SIG-M5 treated with dmso at 0.1 percent for 504 hours (cell line): Measurements from ENCODE around the gene BLCAP.

ENCODE experiments used
- DNase-seq: peaks from one replicate; lab custom pipeline; 2025; ENCODE audit not compliant: unreplicated experiment; lab: John Stamatoyannopoulos, UW

BLCAP gene

DNA sequence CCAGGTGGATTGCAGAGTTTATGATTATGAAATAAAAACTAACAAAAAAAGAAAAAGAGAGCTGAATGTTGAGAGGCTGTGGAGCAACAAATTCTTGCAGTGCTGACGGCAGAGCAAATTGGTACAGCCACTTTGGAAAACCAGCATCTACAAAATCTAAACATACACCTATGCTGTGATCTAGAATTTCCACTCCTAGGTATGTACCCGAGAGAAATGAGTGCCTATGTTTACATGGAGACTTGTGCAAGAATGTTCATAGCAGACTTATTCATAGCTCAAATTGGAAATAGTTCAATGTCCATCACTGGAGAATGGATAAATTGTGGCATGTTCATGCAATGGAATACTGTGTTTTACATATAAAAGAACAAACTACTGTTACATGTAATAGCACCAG is 3.0 kb upstream of the BLCAP start:
- no peak for DNase-seq

DNA sequence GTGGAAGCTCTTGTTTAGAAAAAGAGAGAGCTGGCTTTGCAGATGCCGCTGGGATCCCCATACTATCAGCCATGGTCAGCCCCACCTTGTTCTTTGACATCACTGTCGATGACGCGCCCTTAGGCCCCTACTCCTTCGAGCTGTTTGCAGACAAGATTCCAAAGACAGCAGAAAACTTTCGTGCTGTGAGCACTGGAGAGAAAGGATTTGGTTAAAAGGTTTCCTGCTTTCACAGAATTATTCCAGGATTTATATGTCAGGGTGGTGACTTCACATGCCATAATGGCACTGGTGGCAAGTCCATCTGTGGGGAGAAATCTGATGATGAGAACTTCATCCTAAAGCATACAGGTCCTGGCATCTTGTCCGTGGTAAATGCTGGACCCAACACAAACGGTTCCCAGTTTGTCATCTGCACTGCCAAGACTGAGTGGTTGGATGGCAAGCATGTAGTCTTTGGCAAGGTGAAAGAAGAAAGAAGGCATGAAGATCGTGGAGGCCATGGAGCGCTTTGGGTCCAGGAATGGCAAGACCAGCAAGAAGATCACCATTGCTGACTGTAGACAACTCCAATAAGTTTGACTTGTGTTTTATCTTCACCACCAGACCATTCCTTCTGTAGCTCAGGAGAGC is 2.4 kb upstream of the BLCAP start:
- no peak for DNase-seq

DNA sequence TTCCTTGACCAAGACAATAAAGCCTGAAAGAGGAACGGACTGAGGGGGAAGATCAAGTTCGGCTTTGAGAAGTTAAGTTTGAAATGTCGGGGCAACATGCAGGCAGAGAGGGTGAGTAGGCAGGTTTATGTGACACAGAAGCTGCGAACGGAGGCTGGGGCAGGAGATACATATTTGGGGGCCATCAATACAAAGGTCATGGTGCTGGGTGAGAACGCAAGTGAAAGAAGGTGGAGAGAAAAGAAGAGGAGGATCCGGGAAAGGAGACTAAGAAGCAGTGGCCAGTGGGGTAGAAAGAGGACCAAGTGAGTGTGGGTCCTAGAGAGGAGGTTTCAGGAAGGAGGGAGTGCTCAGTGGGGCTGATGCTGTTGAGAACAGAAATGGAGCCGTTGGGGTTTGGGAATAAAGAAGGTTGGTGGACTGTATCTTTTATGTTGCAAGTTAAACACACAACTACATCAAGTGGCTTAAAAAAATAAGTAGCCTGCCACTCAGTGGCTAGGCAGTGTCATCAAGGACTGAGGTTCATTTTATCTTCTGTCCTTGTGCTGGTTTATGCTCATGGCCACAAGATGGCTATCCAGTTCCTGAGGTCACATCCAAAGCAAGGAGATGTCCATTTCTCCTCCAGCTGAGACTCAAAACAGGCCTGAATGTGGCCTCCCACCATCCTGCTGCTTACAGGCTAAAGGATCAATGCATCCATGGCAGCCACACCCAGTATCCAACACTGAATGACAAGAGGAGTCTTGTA is 1.7 kb upstream of the BLCAP start:
- DNase-seq, result peak; percentile 12

DNA sequence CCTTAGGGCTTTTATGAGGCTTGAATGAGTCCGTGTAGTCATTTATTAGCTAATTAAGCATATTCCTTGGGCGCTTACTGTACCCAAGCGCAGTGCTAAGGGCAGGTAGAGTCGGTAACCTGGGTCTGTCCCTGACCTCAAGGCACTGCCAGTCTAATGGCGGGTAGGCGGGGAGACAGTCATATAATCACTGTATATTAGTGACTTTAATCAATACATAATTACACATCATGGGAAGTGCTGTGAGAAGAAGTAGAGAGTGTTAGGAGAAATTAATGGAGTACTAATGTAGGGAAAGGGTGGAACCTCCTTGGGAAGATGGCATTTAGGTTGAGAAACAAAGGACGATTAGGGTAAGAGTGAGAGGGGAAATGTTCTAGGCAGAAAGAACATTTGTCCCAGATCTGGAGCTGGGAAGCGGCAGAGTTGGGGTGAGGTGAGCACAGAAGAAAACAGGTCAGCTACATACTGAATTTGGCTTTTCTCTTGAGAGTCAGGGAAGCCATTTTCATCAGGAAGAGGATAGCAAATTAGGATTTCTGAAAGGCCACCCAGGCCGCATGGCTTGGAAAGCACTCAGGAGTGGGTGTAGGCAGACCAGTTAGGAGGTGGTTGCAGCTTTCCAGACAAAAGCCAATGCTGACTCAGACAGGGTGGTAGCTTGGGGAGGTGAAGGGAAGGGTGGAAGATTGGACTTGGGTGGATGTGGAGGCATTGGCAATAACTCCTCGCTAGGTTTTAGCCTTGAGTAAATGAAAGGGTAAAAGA is 954 bp upstream of the BLCAP start:
- DNase-seq, result no peak

DNA sequence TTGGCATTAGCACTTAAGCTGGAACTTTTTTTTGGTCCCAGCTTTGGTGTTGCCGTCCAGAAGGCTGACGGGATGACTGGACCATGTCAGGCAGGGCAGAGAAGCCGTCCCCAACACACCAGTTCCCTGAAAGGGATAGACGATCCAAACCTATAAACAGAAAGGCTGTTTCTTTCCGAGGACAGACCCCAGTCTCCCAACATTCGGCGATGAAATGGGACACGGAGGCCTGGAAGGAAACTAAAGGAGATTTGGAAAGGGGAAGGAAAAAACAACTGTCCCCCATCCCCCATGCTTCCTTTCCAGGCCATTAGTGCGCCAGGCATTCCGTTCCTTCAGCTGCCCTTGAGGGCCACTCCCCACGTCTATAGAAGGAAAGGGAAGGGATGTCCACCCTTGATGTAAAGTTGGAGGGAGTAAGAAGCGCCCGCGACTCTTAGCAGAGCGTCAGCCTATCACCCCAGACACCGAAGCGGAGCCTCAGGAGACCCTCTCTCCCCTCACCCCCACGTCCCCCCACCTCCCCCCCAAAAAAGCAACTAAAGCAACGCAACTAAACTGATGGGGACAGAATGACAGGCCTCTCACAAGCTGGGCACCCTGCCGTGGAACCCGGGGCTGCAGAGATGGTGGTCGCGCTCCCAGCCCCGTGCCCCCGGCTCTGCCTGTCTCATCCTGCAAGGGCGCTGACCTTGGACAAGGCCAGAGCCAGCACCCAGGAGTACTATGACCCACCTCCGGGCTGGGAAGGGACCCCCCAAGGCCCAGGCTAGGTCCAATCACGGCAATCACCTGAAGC is 638 bp downstream of the BLCAP start:
- peak; percentile 45 for DNase-seq

DNA sequence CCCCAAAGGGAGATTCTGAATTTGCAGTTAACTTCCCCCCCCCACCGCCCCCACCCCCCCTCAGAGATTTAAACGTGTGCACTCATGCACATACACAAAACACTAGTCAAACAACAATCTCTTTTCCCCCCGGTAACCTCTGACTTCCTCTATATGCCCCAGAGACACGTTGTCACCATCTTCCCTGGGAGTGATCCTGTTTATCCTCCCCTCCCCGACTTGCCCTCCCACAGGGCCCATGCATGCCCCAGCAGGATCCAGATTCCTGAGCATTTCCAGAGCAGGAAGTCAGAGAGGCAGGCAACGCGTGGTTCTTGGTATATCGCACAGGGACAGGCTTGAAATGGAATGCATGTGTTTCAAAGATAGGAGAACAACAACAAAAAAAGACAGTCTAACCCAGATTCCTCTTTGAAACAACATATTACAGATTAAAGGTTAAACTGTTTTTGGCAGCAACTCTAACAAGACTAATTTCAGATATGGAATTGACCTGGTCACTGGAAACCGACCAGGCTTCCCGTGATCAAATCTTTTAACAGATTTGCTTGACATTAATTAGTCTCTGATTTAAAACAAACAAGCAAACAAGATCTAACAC is 1.3 kb downstream of the BLCAP start:
- peak; percentile 31 for DNase-seq

DNA sequence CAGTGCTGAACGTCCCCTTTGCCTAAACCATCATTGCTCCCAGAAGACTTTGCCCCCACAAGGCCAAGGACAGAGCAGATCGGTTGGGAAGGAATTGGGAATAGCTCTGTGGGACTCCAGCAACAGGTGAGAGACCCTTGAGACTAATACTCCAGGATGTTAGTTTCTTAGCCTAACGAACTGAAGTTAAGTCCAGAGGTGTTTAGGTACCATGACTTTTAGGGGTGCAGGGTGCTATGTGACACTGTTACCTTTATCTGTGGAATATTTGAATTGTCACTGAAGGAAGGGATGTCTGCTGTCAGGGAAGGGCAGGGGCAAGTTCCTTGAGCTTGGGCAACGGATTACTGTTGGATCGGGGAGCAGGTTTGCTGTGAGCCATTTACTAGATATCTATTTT is 1.9 kb downstream of the BLCAP start:
- no peak for DNase-seq

DNA sequence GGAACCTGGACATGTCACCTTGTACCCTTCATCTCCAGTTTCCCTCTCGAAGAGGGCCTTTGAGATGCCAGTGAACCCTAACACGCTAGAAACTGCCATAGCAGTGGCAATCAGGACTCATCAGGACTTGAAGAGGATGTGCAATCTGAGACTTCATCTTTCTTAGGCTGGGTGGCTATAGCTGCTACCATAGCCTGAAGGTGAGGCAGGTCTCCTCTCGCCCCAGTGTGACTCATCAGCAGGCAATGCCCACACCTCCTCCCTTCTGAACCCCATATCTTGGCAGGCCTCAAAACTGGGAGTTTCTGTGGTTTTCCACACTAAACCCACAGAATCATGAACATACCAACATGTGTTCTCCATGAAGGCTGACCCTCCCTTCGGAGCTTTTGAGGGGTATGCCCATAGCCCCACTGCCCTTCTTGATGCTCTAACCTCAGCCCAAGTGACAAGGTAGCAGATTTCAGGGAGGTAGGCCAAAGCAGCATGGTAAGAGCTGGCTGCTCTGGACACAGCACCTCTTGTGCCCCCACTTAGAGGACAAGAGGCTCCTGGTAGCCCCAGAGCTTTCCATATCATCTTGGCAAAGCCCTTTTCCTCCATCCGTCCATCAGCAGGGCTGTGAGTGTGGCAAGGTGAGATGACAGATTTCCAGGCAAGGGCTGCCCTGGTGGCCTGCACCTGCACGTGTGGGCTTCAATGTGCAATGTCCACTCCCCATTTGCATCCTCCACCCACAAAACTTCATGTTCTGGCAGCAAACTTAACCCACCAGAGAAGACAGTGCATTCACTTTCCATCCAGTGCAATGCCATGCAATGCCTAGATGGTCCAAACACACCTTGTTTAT is 2.6 kb downstream of the BLCAP start:
- no peak for DNase-seq

DNA sequence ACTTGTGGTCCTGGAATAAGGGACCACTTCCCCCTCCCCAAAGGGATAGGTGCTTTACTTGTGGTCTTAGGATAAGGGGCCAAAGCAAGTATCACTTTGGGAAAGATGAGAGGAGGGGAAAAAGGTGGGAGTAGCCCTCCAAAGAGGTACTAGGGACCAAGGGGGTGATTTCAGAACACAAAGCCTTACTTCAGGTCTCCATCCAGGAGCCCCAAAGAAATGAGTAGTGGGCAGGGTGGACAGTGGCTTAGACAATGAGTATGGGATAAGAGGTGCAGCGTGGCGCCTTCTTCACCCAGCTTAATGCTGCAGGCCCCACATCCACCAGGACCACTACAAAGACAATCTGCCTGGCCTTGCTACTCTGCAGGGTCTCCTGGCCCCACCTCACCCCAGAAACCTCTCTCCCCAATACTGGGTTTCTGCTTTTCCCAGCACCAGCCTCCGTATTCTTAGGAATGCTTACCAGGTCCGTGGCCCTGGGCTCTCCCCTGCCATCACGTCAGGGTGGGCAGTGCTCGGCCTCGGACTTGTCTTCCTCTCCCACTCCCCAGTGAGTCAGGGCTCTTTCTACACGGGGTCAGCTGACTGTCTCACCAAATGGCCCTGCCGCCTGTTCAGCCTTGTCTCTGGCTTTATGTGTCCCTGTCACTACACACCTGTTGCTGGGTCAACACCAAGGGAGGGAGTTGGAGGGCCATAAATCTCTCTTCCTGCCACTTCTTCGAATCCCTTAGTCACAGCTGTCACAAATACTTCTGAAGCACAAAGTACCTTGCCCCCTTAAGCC is 3.6 kb downstream of the BLCAP start:
- DNase-seq, result no peak

DNA sequence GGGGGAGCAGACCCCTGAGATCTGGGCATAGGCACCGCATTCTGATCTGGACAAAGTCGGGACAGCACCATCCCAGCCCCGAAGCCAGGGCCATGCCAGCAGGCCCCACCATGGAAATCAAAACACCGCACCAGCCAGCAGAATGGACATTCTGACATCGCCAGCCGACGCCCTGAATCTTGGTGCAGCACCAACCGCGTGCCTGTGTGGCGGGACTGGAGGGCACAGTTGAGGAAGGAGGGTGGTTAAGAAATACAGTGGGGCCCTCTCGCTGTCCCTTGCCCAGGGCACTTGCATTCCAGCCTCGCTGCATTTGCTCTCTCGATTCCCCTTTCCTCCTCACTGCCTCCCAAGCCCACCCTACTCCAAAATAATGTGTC is 4.7 kb downstream of the BLCAP start:
- no peak for DNase-seq

DNA sequence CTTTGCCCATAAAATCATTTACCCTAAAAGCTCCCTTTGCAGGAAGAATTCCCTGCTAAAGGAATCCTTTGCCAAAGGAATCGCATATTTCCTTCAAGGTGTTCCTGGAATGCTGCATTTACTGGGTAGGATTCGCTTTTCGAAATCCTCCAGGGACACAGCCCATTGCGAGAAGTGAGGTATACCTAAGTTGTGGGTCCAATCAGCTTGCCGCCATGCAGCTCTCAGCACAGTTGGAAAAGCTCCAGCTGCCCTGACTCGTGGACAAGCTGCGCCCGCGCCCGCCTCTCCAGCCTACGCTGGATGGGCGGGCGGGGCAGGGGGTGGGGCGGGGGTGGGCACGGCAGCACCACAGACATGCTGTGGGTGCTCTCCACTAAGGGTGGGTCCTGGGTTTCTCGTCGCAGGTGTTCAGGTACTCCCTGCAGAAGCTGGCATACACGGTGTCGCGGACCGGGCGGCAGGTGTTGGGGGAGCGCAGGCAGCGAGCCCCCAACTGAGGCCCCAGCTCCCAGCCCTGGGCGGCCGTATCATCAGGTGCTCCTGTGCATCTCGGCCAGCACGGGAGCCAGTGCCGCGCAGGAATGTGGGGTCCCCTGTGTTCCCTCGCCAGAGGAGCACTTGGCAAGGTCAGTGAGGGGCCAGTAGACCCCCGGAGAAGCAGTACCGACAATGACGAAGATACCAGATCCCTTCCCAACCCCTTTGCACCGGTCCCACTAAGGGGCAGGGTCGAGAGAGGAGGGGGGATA is 5.2 kb downstream of the BLCAP start:
- no peak for DNase-seq

DNA sequence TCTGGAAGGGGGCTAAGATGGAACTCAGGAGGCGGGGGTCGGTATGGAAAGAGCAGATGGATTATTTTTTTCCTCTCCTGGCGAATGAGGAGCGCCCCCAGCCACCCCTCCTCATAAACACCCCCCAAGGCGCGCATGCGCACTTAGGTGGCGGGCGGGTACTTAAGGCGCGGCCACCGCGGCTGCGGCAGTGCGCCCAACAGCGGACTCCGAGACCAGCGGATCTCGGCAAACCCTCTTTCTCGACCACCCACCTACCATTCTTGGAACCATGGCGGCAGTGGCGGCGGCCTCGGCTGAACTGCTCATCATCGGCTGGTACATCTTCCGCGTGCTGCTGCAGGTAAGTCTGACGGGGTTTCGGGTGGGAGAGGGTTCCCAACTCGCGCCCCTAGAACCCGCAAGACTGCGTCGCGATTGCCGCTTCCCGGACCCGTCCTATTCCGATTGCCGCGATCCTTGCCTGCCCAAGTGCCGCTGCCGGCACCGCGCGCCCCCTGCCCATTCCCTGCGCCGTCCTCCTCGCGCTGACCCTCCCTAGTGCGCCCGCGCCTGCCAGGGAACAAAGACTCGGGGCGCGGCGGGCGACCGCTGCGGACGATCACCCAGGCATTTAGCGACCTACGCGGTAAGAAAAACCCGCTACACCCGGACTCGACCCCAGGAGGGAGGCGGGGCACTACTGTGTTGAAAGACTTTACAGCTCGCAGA is 6.5 kb downstream of the BLCAP start, which contains the start of gene NNAT:
Gene NNAT (plus strand): TSS at position 190 of the 711 bp plus-strand sequence. CDS start 82 bp downstream, at position 272.
- no peak for DNase-seq

DNA sequence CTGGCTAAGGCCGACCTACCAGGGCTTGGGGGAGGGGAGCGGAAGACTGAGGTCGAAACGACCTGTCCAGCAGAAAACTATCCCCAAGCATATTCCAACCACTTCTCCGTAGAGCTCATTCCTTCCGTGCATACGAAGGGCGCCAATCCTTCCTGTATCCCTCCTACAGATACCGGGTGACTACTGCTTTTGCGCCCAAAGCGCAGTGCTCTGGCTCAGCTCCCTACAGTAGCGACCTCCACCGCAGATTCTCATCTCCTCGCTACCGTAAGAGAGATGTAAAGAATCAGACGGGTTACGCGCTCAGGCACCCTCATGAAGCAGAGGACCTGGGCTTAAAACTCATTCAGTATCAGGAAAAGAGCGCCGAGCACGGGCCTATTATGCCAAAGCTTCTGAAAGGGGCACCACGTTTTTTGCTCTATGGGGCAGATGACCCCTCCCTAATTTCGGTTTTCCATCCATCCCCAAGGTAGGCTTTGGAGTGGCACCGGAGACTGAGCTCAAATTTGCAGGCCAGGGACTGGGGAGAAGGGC is 7.2 kb downstream of the BLCAP start:
- DNase-seq, result no peak

DNA sequence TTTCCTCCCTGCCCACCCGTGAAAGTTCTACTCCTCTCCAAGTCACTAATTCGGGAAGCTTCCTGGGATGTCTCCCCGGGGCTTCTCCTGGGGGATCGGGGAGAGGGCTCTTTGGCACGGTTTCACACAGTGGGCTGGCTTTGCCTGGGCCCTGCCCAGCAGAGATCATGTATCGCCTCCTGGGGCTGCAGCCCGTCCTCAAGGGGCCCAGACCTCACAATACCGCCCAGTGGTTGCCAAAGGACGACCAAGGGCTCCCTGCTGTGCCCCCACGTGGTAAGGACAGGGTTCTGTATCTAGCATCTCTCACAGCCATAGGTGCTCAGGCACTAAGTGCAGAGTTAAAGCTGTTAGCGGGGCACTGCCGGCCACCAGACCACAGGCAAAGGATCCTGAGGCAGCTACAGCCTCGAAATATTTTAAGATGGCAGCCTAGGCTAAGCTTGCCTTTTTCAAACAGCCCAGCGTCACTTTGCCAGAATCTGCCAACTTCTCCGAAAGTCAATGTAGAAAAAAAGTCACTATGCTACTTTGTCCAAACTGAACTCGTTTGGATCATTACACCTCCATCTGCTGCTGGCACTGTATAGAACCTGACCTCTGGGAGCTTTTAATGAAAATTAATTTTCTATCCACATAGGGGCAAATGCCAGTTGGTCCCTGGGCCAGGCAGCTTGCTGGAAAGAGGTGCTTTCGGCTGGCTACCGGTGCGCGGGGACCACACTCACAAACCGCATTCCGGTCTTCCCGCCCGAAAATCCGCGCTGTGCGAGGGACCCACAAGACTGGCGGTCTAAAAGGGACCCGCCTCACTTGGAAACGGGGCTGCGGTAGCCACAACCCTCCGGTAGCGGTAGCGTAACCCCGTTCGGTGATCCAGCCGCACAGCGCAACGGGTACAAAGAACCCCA is 7.9 kb downstream of the BLCAP start:
- no peak for DNase-seq

DNA sequence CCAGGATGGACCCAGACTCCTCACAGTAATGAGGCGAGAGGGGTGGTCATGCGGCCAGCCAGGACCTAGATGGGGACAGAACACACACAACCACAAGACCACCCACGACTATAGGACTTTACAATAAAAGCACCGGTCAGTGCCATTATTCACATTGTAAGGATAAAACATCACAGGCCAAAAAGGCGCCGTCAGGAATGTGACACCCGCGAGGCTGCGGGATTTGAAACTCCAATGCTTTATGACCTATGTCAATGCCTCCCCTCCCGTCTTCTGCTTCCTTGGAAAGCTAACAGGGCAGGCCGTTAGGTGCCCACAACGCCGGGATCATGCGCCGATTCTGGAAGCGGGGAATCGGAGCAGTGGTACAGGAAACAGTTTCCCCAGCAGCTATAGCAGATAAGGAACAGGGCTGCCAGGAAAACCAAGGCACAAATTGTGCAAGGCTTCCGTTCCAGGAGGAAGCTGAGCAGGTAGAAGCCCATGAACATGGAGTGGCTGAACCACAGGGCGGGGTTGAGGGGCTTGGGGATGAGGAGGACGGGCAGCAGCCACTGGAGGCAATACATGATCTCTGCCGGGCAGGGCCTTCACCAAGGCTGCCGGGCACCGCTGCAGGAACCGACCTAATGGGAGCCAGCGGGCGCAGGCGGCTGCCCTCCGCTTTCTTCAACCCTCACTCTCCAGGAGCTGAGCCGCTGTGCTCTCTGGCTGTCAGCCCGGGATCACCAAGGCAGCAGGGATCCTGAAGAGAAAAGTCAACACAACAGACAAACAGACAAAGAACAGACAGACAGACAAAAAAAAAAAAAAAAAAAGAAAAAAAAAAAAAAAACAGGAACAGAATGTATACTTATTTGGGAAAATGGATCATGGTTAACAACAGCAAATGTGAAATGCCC is 8.8 kb downstream of the BLCAP start:
- DNase-seq, result no peak
